ENCODE results near the gene GCLC.
"Not testable (repeated sequence)": the region's sequence is repeated elsewhere in the genome, so short reads cannot be mapped to it uniquely, and the experiment has no call there.

GCLC gene

DNA sequence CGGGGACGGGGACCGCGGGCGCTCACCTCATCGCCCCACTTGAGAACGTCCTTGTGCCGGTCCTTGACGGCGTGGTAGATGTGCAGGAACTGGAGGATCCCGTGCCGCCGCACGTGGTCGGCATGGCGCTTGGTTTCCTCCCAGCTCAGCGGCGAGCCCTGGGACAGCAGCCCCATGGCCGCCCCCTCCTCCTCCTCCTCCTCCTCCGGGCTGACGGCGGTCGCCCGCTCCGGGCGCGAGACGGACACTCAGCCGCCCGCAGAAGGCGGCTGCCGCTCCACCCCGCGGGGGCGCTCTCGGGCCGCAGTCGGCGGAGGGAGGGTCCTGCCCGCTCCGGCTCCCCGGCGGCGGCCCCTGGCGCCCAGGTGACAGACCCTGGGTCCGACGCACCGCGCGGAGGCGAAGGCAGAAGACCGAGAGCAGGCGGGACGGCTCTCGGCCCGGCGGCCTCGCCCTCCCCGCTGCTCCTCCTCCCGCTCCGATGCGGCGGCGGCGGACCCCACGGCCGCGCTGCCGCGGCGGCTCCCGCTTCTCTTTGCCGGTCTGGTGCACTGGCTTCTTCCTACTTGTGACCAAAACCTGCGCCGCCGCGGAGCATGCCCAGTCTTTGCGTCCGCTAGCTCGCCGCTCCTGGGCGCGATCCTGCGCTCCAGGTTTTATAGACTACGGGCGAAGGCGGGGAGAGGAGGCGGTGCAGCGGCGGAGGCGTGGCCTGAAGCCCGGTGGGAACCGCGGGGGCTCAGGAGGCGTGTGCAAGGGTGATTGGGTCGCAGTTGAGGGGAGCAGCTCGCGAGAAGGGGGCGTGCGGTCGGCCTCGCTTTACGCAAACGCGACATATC, at the start of gene GCLC:
Gene GCLC, minus strand, starts transcription at position 632 of the 839 bp plus-strand sequence. Its CDS starts 456 bp downstream, at position 176.
- DNase-seq (ENCODE audit: low read depth in 2 of 2): peak; percentile 74 to 84

DNA sequence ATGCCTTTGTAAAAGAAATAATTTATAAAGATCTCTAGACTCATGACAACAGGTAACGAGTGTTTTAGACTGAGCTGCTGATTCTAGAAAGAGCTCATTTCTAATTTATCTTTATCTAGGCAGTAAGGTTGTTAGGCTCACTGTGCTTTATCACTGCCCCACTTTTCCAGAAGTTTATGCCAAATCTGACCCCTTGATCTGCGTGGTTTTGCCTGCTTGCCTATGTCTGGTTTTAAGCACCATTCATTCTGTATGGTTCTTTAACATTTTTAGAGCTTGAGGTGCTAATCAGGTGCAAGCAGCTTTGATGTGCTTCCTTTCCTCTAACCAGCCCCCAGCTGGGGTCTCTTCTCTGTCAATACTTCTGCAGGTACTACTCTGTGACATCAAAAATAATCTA, 49.7 kb upstream of the GCLC start:
- DNase-seq (ENCODE audit: low read depth in 2 of 2): no peak

DNA sequence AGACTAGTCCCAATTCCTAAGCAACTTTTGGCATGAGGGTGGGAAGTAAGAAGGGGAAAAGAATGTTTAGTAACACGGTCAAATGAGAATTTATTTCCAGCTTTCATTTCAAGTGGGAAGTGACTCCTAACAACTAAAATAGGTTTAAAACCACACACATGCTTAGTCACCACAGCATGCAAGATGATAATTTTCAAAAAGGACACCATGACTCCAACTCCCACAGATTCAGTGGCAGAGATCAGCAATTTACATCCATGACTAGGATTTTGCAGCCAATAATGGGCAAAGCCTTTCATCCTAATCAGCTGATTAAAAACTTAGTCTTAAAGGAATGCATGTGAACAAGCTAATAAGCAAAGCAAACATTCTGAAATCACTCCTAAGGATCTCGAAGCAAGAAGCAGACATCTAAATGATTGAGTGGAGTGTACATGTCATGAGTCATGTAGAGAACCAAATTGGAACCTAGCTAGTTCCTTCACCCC, 48.1 kb upstream of the GCLC start:
- DNase-seq (ENCODE audit: low read depth in 2 of 2): no peak

DNA sequence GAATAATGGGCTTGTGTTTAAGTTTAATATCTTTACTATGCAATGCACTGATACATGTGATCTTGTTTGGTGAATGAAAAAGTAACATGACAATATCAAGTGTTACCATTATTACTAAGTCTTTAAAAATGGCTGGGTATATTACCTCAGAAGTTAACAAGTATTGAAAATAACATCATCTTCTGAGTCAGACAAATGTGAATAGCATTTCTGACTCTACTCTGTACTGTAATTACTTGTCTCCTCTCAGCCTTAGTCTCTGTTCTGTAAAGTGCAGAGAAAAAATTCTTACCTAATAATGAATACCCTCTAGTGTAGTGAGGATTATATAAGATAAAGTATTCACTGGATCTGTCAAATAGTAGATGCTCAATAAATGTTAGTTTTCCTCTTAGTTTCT, 47.0 kb upstream of the GCLC start:
- no peak for DNase-seq (ENCODE audit: low read depth in 2 of 2)

DNA sequence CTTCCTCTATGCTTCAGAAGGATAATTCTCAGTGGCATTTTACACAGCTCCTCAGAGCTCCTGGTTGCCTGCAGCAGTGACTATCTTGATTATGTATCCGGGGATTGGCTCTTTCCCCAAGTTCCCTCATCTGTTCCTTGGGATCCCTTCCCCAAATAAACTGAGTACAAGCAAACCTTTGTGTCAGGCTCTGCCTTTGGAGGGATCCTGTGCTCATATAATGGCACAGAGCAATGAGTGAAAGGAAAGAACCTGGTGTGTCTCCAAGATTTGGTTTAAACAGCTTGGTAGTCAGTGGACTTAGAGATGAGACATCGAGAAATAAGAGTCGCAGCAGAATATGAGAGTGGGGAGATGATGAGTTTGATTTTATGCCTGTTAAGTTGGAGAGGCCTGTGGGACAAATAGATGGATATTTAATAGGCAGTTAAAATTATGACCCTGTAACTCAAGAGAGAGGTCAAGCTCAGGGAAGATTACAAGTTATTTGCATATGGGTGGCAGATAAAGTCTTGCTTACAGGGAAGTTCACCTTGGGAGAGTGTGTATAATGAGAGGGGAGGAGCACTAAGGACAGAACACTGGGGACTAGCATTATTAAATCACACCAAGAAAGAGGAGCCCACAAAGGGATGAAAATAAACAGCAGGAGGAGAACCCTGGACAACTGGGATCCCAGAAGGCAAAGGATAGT, 44.1 kb upstream of the GCLC start:
- no peak for DNase-seq (ENCODE audit: low read depth in 2 of 2)

DNA sequence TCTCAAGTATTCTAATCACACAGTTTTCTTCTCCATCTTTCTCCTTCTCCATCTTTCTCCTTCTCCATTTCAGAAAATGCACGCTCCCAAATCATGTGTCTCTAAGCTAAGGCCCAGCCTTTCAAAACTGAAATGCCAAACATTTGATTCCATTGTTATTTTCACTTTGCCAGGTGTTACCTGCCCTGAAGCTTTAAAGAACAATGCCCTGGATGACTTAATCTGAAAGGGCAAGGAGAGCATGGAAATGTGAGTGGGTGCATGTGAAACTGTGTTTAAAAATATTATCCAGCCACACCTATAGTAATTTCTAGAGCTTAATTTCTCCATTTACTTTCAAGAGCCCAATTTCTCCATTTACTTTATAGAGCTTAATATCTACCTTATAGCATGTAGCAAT, 42.4 kb upstream of the GCLC start:
- no peak for DNase-seq (ENCODE audit: low read depth in 2 of 2)

DNA sequence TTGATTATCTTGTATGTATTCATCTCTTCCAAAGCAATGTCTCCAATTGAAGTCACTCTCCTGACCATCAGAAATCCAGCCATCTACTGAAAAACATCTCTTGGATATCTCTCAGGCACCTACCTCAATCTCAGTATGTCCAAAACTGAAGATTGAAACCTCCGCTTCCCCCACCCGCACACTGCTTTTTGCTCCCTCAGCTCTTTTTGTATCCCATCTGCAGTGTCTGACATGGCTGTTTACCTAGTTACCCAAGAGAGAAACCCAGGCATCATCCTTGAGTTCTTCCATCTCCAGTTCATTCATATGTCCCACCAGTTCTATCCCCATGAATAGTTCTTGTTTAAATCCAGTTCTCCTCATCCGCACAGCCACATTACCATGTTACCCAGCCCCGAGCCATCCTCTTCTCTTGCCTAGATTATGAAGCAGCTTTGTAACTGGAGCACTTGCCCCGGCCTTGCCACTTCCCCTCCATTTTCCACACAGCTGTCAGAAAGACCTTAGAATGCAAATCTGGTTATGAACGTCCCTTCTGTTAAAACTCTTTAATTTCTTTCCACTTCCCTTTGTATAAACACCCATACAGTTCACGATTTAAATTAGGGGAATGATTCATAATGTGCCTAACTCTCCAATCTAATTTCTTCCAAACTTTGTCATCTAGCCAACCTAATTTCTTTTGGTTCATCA, 40.5 kb upstream of the GCLC start:
- no peak for DNase-seq (ENCODE audit: low read depth in 2 of 2)

DNA sequence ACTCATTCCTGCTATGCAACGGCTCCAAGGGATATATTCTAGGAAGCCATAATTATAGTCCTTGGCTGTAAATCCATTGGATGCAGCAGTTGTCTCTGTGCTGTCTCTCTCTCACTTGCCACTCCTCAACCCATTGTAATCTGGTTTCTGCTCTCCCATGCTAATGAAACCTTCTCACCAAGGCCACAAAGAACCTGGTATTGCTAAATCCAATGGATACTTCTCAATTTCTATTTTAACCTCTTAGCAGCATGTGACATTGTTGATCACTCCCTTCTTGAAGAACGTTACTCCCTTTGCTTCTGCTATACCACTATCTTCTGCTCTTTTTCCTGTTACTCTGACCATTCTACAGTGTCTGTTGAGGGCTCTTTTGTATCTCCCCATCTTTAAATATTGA, 39.8 kb upstream of the GCLC start:
- DNase-seq (ENCODE audit: low read depth in 2 of 2): no peak

DNA sequence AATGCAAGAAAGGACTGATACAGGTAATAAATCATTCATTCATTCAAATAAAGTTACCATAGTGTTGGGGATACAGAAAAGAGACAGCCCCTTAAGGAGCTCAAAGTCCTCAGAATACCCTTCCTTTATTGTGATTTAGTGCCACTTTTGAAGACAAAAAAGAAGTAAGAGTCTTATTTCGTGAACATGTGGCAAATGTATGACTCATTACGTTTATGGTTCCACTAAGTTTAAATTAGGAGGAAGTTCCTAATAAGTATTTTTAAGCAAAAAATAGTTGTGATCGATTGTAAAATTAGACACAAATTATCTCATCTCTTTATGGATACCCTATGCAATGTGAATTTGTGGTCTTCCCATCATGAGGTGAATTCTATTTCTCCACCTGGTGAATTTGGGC, 38.5 kb upstream of the GCLC start:
- DNase-seq (ENCODE audit: low read depth in 2 of 2): no peak

DNA sequence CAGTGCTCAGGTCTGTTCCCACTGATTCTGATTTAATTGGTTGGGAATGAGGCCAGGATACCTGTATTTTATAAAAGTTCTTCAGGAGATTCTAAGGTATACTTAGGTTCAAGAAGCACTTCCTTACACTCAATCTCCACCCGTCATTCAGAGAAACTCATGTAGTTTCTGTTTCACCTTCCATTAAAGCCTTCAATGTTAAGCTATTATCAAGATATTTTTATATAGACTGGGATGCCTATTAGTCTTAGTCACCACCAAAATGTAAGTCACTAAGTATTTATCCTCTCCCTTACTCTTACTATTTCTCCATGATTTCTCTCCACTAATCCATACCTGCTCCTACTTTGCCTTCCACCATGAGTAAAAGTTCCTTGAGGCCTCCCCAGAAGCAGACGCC, 38.1 kb upstream of the GCLC start:
- no peak for DNase-seq (ENCODE audit: low read depth in 2 of 2)

DNA sequence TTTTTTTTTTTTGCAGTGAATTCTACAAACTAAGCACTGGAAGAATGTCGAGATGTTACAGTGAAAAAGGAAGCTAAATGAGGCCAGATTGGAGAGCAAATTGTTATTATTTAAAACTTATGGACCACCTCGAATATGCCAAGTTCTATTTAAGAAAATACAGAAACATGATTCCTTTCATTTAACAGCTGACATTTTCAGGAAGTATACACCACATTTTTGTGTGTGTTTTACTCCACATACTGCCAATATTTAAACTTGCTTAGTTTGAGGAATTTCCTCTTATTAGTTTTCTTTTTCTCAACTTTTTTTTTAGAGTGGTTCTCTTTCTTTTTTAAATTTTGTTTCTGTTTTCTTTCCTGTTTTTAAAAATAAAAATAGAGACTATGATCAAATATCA, 37.0 kb upstream of the GCLC start:
- DNase-seq (ENCODE audit: low read depth in 2 of 2): no peak

DNA sequence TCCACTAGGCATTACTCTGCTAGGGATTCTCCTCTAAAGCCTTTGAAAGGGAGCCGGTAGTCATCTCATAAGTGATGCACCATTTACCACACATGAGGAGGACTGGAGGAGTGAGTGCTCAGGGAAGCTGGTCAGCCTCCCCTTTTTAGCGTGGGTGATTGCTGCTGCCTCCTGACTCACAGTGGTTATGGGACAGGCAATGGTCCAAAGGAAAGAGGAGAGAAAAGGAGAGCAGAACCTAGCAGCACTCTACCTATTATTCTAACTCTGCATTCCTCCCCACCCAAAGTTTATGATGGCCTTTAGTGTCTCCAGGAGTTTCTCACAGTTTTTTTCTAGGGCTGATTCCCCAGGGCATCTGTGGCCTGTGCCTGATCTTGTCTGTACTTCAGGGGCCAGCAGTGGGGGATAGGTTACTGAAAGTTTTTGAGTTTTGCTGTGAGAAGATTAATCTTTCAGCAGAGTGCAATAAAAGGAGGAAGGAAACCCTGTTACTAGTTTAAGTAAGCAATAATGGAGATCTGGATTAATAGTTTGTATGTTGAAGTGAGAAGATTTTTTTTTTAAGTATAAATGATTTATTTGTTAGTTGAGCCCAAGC, 36.4 kb upstream of the GCLC start:
- no peak for DNase-seq (ENCODE audit: low read depth in 2 of 2)

DNA sequence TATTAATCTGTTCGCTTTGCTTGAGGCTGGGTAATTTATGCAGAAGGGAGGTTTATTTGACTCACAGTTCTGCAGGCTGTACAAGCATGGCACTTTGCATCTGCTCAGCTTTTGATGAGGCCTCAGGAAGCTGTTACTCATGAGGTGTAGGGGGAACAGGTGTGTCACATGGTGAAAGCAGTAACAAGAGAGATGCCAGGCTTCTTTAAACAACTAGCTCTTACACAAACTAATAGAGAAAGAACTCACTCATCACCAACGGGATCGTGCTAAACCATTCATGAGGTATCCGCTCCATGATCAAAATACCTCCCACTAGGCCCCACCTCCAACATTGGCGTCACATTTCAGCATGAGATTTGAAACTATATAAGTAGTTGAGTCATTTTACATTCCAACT, 34.4 kb upstream of the GCLC start:
- DNase-seq (ENCODE audit: low read depth in 2 of 2): no peak

DNA sequence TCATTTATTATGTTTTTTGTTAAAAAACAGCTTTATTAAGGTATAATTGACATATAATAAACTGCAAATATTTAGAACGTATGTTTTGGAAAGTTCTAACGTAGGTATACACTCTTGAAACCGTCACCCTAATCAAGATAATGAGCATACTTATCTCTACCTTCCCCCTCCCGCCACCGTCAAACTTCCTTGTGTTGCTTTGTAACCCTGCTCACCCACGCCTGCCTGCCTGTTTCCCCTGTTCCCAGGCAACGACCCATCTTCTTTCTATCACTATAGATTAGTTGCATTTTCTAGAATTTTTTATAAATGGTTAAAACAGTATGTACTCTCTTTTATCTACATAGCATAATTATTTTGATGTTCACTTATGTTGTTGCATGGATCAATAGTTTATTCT, 33.5 kb upstream of the GCLC start:
- no peak for DNase-seq (ENCODE audit: low read depth in 2 of 2)

DNA sequence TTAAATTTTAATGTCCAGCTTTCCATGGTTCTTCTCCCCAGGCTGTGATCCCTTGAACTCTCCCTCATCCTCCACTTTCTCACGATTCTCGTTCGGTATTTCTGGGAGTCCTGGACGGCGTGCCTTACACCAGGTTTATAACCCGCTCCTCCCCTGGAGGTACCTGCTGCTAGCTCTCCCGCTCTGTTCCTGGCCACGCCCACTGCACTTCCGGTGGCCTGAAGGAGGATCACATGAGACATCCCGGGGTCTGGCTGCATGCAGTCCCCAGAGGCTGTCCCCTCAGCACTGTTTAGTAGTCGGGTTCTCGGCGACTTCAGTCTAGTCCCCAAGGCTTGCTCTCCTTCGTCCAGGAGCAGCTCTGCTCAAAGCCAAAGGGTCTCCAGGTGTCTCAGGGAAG, 28.4 kb upstream of the GCLC start:
- no peak for DNase-seq (ENCODE audit: low read depth in 2 of 2)

DNA sequence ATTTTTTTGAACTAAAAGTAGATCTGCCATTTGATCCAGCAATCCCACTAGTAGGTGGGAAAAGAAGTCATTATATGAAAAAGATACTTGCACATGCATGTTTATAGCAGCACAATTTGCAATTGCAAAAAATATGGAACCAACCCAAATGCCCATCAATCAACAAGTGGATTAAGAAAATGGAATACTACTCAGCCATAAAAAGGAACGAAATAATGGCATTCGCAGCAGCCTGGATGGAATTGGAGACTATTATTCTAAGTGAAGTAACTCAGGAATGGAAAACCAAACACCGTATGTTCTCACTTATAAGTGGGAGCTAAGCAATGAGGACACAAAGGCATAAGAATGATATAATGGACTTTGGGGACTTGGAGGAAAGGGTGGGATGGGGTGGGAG, 27.5 kb upstream of the GCLC start:
- not testable (repeated sequence) for DNase-seq (ENCODE audit: low read depth in 2 of 2)

DNA sequence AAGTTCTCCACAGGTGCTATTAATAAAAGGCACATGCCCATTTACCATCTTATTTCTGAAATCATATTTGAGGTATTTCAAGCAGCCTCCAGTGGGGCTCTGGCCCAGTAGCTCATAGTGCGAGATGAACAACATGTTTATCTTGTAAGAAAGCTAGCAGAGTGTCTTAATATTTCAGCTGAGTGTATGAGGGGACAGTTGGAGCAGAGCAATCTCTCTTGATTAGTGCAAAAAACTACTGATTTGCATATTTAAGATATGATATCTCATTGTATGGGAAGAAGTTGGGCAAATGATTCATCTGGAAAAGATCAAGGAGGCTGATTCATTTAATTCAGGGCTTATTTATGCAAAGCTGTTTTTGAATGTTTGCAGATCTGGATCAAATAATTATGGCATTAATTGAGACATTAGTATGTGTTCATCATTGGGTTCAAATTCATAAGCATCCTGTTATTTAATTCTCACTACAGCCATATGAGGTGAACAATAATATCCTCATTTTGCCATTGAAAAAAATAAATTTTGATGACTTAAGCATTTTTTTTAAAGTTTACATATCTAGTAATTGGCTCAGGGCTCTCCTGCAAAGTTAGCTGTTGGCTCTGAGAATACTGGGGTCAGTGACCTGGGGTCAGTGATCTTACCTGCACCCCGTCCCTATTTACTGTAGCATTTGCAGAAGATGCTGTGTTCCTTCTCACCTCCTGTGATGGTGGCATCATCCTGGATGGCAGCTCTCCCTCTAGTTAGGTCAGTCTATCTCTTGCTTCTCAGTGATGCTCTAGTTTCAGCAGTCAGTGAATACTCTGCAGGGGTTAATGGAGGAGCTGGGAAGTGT, 24.1 kb upstream of the GCLC start:
- no peak for DNase-seq (ENCODE audit: low read depth in 2 of 2)

DNA sequence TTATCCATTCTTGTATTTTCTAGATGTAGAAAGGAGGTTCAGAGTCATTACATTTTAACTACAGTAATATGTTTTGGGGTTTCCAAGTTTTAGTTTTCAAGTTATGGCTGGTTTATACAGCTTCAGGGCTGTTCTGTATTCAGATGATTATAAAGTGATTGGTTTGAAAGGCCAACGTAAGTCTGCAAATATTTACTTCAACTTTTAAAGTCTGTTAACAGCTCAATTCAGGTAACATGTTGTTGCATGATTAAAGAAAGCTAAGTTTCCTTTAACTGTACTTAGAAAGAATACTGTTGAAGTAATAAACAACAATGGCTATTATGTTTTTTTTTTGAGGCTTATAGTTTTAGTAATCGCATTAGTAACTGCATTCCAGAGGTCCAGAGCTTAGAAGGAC, 22.8 kb upstream of the GCLC start:
- DNase-seq (ENCODE audit: low read depth in 2 of 2): no peak

DNA sequence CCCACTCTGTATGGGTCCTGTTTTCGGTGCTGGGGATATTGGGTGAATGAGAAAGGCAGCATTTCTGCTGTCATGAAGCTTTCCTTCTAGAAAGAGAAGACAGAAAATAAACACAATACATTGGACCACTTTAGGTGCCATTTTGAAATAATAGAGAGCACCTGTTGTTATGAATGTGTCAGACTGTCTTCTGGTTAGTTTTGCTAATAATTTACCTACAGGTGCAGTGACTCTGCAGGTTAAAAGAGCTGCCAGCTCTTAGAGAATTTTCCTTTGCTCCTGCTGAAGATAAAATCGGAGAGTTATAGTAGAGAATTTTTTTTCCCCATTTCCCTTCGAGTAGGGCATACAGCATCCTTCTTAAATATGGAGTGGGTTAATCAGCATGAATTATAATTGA, 21.9 kb upstream of the GCLC start:
- no peak for DNase-seq (ENCODE audit: low read depth in 2 of 2)

DNA sequence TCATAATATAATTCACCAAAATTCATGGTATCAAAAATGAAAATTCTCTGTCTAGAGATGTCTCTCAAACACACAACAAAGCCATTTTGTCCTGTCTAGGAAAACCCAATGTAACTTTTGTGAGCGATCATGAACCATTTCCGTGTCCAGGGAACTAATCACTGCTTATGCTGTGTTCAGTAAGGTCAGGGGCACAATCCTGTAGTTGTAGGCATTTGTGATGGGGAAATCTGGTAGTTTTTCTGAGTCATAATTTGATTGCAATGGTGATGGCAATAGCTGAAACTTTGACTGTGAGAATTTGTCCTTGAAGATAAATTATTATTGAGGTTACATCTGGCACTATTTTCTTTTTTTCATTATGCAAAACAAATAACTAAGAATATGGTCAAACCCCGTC, 21.0 kb upstream of the GCLC start:
- DNase-seq (ENCODE audit: low read depth in 2 of 2): no peak

DNA sequence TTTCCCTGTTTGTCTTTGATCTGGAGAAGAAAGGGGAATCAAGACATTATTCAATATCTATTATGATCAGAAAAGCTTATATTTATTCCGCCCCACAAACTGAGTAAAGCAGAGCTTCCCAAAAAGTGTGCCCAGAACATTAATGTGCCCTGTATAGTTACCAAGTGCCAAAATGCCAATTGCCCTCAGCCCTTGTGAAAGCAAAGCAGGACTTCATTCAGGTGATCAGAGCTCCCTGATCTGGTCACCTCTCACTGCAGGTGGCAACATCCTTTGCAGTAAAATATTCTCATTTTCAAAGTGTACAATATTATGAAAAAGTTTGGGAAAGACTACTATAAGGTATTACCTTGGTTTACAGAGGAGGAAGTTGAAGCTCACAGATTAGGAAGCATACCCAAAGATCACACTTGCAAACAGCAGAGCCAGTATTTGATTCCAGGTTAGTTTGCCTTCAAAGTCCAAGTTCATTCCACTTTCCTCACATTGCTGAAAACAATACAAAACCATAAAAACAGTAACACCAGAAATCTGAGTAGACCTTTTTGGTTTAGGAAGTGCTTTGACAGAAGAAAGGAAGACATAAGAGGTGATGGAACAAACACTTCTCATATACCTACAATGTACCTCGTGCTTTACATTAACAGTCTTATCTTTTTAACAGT, 19.6 kb upstream of the GCLC start:
- DNase-seq (ENCODE audit: low read depth in 2 of 2): no peak

Data from stimulated activated CD4-positive, alpha-beta T cell treated with anti-CD3 and anti-CD28 coated beads, Interleukin-1b, Interleukin-23, amount 100 ng/mL, for 4 hours (primary cell).